CD4-positive, alpha-beta T cell treated with Interferon gamma for 1 hour (primary cell): ENCODE results near the gene NHERF1.

ENCODE experiments used
- DNase-seq: peaks from one replicate; pipeline ENCODE4 v3.0.0-alpha.2; 2020

NHERF1 gene

DNA sequence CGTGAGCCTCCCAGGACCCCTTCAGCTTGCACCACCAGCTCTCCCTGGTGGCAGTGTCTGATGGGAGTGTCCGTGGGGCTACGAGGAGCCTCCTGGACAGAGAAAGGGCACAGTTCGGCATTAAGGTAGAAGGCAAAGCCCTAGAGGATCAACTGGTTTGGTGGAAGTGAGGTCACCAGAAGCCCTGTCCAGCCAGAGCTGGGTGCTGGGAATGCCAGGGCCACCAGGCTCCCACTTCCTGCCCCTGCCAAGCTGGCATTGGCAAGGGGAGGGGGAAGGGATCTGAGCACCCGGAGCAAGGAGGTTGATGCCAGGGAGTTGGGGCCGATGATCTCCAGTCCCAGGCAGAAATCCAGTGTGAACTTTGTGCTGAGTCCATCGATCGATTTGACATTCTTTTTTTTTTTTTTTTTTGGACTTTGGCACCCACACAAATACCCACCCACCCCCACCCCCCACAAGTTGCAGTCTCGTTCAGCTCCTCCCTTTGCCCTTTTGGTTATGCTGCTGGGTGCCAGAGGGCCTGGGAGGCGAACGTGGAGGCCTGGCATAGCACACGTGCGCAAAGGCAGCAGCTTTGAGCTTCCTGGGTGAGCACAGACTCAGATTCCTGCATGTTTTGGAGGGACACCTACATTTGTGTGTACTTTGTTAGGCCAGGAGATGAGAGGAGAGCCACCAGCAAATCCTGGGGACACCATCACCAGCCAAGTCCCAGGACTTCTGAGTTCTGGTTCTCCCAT, 2.1 kb downstream of the NHERF1 start:
- DNase-seq, result no peak

DNA sequence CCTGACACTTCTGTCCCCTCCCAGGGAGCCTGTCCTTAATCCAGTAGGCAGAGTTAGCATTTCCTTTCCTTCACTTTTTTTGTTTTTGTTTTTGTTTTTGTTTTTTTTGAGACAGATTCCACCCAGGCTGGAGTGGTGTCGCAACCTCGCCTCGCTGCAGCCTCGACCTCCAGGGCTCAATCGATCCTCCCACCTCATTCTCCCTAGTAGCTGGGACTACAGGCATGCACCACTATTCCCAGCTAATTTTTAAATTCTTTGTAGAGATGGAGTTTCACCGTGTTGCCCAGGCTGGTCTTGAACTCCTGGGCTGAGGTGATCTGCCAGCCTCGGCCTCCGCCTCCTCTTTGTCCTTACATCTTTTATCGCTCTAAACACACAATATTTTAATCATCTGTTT, 4.0 kb downstream of the NHERF1 start:
- DNase-seq, result no peak

DNA sequence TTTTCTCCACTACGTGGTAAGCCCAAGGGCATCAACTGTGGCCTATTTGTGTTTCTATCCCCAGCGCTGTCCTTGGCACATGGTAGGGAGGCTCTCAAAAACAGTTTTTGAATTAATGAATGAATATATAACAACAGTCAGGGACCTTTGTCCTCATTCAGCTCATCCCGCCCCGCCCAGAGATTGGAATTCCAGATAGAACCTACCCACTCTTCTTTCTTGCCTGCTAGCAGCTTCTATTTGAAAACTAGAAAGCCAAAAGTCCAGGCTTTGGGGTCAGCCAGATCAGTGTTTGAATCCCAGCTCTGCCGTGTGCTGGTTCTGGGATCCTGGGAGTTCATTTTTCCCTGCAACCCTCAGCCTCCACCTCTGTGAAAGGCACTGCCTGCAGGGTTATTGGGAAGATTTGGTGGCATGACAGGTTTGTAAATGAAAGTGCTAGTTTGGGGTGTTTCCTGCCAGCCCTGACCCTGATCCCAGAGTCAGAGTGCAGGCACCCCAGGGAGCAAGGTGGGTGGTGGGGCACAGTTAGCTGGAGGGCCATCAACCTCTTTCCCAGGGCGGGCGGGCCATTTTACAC, 4.5 kb downstream of the NHERF1 start:
- DNase-seq, result no peak

DNA sequence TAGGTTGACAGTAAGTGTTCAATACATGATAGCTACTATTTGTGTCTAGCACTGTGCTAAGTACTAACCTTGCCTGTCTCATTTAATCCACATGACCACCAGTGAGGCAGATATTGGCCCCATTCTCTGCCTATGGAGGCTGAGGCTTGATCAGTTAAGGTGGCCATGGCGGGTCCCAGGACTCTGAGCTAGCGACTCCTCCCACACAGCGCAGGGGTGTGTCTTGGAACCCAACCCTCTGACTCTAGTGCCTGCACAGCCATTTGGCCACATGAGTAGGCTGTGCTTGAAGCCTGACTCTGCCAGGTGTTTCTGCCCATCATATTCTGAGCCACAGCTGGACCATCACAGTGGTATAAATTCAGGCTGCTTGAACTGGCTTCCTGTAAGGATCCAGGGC, 6.4 kb downstream of the NHERF1 start:
- no peak for DNase-seq

DNA sequence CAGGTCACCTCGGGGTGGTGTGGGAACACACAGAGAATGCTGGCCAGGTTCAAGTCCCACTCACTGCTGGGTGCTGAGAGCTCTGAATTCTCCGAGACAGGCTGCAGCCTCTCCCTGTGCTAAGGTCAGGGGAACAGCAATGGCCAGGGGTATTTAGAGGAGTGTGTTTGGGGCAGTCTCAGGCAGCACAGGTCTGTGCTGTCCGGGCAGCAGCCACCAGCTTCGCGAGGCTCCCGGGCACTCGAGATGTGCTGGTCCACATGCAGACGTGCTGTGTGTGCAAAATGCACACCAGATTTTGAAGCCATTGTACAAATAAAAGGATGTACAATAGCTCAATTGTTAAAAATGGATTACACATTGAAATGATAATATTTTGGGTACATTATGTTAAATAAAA, 7.1 kb downstream of the NHERF1 start:
- no peak for DNase-seq

DNA sequence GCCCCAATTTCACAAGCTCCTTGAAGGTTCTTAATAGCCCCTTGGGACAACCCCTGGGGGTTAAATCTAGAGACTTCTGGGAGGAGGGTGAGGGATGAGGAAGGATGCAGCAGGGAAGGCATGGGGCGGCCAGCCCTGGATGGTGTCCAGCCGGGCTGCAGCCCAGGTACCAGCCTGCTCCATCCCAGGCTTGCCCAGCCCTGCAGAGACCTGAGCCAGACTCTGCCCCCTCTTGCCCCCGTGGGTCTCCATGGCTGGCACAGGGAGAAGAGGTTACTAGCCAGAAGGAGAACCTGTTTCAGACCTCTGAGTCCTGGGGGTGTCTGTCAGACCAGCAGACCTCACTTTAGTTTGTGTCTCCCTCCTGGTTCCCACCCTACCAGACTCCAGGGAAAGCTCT, 8.5 kb downstream of the NHERF1 start:
- no peak for DNase-seq

DNA sequence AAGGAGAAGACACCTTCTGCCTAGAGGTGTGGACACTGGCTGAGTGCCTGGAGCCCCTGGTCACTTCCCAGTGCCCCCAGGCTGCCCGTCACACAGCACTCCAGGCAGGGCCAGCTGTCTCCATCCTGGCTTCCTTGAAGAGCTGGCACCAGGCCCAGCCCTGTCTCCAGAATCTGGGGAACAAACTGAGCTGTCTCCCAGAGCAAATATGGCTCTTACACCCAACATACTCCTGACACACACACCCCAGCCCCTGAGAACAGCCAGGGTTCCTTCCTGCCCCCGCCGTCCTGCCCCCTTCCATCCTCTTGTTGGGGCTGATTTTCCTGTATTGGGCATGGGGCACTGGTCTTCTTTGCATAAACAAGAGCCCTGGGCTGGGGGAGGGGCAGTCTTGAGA, 9.1 kb downstream of the NHERF1 start:
- DNase-seq, result no peak

DNA sequence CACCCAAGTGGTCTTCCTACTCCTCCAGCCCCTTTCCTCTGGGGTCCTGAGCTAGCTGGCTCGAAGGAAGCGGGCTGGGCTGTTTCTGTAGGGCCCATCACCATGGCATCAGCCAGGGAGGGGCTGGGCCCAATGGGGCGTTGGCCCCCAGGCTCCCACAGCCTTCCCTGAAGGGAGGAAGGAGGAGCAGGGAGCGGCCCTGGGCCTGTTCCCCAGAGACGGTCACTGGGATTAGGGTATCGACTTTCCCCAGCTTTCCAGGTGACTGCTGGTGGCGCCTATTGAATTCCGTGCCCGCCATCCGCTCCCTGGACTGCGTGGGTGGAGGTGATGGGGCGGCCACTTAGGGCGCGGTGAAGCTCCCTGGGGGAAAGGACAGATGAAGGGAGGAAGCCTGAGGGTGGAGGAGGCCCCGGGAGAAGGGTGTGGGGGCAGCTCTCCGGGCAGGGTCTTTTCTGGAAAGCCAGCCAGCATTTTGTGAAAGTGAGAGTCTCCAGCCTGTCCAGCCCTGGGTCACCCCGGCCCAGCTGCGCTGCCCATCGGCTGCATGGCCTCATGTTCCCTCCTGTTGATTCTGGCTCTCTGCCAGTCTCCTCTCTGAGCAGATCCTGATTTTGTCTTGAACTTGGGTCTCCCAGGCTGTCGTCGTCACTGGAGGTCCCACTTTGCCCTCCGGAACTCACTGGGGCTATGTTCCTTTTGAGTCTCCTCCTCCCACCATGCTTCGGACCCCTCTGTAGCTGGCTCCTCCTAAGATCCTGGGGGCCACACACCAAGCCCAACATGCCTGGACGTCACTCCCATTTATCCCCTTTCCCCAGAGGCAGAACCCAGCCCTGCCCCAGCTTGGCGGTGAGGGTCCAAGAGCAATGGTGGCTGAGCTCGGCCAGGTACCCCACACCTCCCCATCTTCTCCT, 9.8 kb downstream of the NHERF1 start:
- DNase-seq, result no peak

DNA sequence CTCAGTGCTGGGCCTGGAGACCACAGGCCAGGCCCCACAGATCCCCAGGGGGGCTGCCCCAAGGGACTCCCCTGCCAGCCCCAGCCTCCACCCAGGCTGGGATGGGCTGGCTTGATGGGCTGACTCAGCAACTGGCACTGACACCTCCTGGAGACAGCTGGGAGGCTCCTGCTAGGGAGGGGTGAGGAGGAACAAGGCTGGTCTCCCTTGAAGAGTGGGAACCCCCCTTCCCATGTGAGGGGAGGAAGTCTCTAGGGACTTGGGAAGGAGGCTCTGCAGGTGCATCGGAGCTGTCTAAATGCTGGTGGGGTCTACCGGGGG, 10.4 kb downstream of the NHERF1 start:
- no peak for DNase-seq

DNA sequence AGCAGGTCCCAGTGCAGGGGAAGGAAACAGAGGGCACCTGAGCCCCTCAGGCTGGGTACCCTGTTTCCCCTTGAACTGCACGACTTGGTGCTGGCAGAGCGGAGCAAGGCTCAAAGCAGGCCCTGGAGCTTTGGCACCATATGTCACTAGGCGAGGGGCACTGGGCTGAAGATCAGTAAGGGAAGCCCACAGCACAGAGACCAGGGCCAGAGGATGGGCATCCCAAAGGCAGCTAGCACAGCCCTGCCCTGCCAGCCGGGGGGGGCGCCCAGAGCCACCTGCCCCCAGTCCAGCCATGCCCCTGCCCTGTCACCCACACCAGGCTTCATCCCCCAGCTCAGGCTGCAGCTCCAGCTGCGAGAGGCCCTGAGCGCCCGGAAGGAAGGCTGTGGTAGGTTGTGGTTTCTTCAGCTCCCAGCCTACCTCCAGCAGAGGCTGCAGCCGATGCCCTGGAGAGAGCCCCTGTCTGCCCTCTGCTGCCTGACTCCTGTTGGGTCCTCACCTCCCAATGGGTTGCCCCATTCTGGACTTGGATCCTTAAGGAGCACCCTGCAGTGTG, 10.9 kb downstream of the NHERF1 start:
- peak; percentile 61 for DNase-seq

DNA sequence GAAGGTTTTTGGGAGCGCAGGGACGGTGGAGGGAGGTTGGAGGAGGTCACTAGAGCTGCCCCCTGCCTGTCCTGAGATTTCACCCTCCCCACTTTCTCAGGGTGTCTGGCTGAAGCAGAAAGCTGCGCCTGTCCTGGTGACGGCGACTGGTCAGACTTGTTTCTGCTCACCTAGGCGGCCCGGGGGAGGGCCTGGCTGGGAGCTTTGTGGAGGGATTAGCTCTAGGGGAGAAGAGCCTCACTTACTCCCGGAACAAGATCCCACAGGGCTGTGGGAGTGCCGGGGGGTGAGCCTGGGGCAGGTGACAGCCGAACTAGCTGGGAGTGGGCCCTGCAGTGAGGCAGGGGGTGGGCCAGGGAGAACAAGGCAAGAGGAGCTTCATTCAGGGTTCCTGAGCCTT, 11.5 kb downstream of the NHERF1 start:
- no peak for DNase-seq

DNA sequence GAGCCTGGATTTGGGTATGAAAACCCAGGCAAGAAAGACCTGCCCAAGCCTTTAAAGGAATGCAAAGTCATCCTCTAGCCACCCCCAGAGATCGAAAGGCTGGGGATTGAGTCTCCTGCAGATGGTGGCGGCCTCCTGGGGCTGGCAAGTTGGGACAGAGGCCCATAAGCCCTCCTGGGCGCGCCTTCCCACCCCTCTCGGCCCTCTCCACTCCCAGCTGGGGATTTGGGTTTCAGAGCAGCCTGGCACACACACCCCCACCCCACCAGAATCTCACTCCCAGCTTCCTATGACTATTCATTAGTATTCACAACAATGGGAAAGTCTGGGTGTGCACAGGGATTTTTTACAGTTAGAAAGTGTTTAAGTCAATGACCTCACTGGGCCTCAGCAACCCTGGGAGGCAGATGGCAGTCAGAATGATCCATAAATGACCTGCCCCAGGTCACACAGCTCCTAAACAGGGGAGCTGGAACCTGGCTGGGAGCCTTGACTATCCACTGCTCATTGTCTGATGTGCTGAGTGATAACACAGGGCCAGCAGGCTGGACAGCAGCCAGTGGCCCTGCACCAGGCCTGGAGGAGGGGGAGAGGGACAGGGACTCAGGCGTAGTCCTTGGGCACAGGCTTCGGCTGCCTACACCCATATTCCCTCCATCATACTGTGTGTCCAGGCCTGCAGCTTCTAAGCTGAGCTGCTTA, 12.1 kb downstream of the NHERF1 start:
- no peak for DNase-seq

DNA sequence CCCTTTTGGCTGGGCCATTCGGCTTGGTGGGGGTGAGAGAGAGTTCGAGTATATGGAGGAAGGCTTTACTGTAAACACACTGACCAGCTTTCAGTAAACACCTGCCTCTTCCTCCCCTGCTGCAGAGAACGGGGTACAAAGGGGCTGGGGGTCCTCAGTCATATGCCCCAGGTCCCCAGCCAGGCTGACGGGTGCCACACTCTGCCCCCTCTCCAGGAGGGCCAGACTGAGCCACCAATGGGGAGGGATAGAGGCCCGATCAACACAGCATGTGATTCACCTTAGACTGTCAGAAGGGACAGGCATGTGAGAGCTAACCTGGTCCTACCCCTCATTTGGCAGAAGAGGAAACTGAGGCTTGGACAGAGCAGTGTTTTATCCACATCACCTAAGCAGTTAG, 13.0 kb downstream of the NHERF1 start:
- no peak for DNase-seq

DNA sequence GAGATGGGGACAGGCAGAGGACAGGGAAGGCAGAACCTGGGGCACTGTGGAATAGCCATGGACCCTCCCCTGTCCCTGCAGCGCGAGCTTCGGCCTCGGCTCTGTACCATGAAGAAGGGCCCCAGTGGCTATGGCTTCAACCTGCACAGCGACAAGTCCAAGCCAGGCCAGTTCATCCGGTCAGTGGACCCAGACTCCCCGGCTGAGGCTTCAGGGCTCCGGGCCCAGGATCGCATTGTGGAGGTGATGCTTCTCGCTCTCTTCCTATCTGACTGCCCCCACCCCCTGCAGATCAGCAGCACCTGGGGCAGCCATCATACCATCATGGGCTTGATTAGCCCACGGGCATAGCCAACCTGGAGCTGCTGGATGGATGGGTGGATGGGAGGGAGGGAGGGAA, 13.5 kb downstream of the NHERF1 start:
- no peak for DNase-seq

DNA sequence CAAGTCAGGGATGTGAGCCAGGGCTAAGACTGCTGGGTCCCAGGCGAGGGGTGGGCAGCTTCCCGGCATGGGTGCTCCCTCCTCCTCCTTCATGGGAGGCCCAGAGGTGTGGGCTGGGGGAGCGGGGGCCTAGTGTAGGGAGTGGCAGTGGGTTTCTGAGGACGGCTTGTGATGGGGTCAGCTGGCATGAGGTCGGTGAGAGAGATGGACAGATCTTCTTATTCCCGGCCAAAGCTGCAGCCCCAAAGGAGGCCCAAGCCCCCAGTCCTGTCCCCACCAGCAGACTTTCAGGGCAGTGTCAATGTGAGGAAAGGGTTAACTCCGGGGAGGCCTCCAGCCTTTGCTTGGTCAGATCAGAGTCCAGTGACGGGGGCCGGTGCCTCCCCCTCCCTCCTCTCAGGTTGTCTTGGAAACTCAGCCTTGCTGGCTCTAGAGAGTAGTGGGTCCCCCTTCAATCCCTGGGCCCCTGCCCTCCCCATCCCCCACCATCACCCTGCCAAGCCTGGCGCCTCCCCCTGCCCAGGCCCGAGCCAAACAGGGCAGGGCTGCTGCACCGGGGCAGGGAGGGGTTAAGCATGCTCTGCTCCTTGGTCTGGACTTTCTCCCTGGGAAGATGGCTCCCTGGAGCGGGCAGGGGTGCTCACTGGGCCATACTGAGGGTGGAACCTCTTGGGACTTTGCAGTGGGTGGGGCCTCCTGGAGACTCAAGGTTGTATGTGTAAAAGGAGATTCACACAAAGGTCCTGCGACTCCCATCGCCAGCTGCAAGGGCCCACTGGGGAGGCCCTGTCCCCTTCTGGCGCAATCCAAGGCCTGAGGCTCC, 15.3 kb downstream of the NHERF1 start:
- no peak for DNase-seq

DNA sequence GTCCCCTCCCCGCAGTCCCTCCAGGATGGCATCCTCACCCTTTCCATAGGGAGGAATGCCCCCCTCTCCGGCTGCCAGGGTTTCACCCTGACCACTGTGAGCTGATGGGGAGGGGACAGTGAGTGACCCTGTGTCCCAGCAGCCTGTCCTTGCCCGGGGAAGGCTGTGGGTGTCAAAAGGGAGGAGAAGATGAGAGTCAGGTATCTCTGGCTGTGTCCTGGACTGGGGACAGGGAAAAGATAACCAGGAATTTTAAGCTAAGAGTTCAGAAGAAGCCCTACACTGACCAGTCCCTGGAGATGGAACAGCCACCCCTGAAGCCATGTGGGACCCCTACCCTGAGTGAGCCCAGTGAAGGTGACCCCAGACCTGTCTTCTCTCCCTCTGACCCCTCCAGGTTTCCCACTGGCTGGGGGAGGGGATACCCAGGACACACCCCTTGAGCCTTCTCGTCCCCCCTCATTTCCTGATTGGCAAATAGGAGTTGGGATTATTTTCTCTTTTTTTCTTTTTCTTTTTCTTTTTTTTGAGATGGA, 16.4 kb downstream of the NHERF1 start:
- no peak for DNase-seq

DNA sequence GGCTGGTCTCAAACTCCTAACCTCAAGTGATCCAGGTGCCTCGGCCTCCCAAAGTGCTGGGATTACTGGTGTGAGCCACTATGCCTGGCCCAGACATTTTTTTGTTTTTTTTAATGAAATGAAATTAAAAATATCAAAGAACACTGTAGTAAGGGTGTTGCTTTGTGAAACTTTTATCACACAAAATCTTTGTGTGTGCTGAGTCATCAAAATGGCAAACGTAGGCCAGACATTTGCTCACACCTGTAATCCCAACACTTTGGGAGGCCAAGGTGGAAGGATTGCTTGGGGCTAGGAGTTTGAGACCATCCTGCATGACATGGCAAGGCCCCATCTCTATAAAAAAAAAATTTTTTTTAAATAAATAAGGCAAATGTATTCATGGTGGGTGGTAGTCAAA, 18.0 kb downstream of the NHERF1 start:
- no peak for DNase-seq

DNA sequence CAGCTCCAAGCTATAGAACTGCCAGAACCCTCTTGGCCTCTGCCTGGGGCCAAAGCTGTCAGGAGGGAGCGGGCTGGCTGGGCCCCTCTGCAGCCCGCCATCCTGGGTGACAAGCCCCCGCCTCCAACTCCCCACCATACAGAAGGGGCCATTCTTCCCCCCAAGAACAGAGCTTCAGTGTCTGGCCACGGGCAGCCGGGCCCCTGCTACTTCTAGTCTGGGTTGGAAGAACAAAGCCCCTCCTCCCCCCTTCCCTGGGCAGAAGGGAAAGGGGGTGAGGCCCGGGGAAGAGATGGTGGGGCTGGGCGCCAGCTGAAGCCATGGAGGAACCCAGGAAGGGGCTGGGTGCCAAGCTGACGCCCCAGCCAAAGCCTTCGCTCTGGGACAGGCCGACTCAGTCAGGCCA, 18.7 kb downstream of the NHERF1 start:
- no peak for DNase-seq

DNA sequence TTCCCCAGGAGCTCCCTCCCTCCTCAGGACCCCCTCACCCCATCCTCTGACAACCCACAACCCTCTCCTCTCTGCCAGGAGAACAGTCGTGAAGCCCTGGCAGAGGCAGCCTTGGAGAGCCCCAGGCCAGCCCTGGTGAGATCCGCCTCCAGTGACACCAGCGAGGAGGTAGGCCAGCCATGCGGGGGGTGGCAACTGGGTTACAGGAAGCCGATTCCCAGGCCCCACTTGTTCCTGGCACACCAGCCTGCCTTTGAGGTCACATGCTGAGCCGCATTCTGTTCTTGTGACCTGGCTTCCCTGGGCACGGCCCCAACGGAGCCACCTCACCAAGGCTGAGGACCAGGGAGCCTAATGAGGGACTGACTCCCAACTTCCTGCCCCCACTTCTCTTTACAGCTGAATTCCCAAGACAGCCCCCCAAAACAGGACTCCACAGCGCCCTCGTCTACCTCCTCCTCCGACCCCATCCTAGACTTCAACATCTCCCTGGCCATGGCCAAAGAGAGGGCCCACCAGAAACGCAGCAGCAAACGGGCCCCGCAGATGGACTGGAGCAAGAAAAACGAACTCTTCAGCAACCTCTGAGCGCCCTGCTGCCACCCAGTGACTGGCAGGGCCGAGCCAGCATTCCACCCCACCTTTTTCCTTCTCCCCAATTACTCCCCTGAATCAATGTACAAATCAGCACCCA, 19.8 kb downstream of the NHERF1 start:
- no peak for DNase-seq

DNA sequence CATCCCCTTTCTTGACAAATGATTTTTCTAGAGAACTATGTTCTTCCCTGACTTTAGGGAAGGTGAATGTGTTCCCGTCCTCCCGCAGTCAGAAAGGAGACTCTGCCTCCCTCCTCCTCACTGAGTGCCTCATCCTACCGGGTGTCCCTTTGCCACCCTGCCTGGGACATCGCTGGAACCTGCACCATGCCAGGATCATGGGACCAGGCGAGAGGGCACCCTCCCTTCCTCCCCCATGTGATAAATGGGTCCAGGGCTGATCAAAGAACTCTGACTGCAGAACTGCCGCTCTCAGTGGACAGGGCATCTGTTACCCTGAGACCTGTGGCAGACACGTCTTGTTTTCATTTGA, 20.3 kb downstream of the NHERF1 start:
- DNase-seq, result no peak

DNA sequence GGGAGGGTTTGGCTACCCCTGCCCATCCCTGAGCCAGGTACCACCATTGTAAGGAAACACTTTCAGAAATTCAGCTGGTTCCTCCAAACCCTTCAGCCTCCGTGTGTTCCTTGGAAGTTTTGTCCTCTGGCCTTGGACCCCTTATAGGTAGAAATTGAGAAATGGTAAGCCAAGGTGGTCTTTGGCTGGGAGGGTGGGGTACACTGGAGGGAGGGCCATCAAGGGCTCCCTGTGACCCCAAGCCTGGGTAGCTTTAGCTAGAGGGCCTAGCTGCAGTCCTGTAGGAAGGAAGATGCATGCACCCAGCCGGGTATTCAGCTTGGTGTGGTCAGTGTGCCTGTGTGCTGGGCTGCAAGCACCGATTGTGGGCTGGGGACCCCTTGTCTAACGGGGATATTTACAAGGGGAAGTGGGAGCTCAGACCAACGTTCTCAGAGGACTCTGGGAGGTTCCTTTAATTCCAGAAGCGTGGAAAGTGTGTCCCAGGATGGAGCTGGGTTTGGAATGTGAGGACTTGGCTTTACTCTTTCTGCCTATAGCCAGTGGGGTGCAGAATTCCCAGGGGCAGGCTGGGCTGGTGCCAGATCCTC, 20.9 kb downstream of the NHERF1 start:
- DNase-seq, result no peak
